ELR (cell line): ENCODE results near the gene ITGB3.
"Not testable (repeated sequence)": the region's sequence is repeated elsewhere in the genome, so short reads cannot be mapped to it uniquely, and the experiment has no call there.

Source experiments
- DNase-seq: peaks from one replicate; pipeline ENCODE4 v3.0.0-alpha.2; 2015; ENCODE audit warnings: low read depth

The ITGB3 gene

DNA sequence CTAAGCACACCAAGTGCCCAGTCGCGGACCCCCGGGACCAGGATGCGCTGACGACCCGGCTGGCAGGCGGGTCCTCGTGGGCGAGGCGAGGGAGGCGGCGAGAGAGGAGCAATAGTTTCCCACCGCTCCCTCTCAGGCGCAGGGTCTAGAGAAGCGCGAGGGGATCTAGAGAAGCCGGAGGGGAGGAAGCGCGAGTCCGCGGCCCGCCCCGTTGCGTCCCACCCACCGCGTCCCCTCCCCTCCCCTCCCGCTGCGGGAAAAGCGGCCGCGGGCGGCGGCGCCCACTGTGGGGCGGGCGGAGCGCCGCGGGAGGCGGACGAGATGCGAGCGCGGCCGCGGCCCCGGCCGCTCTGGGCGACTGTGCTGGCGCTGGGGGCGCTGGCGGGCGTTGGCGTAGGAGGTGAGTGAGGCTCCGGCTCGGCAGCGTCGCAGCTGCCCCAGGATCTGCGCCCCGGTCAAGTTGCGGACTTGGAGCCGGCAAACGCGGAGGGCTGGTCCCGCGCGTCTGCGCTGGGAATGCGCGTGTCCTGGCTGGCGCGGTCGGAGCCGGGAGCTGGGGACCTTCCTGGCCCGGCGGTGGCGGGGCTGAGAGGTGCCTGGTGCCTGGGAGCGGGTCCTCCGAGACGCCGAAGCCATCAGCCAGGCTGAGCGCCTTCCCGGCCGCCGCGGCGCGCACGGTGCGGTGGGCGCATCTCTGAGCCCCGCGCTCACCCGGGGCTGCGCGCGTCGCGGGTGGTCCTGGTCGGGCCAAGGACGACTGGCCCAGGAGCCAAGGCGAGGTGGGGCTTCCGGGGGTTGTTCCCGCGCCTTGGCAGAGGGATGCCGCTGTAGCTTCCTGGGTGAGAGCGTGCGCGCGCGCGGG is at the start of gene ITGB3:
Gene ITGB3, plus strand, starts transcription at position 287 of the 862 bp plus-strand sequence. Its CDS starts 35 bp downstream, at position 322.
- DNase-seq = peak; percentile 91

DNA sequence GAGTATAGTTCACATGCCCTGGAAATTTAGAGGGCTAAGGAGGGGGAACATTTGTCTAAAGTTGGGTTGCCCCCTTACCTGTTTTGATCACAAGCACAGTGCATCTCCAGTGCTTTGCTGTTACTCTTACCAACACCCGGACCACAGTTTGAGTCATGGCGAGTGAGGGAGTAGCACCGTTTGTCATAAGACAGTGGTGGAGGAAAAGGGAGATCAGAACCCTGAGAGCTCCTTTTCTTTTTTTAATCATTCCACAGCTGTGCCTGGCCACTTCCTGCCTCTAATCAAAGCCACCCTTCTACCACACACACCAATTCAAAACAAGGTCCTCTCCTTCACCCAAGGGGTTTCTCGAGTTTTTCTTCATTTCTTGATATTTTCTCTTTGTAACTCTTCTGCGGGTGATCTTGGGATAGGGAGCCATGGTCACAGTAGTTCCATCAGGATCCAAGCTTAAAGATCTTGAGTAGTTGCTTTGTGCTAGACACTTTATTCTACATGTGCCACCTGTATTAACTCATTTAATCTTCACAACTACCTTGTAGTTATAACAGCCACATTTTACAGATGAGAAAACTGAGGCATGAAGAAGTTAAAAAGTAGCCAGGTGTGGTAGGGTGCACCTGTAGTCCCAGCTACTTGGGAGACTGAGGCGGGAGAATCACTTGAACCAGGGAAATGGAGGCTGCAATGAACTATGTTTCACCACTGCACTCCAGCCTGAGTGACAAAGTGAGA is 49.5 kb upstream of the ITGB3 start:
- peak; percentile 63 for DNase-seq

DNA sequence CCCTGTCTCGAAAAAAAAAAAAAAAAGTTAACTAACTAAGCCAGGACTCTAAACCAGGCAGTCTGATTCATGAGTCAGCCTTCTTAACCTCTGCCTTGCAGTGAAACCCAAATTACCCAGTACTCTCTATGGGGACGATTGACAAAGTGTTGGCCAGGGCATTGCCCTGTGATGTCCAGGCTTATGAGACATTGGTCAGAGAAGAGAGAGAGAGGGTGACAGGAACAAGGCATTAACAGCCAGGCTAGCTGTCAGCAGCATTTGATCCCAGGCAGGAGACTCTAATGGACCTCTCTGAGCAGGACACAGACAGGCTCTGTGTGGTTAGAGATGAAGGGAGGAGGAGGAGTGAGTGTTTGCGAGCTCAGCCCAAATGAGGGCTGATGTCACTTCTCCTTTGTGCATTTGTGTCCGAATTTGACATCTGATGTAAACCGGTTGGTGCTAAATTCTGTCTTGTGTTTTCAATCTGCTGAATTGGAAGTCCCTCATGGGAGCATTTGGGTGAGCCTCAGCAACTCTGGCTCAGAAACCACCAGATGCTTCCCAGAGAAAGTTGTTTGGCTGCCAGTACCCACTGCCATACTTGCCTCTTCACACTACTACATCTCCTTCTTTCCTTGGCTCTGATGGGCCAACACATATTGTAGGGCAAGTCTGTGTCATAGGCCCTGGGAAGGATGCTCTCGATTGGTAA is 48.8 kb upstream of the ITGB3 start:
- DNase-seq = peak; percentile 42

DNA sequence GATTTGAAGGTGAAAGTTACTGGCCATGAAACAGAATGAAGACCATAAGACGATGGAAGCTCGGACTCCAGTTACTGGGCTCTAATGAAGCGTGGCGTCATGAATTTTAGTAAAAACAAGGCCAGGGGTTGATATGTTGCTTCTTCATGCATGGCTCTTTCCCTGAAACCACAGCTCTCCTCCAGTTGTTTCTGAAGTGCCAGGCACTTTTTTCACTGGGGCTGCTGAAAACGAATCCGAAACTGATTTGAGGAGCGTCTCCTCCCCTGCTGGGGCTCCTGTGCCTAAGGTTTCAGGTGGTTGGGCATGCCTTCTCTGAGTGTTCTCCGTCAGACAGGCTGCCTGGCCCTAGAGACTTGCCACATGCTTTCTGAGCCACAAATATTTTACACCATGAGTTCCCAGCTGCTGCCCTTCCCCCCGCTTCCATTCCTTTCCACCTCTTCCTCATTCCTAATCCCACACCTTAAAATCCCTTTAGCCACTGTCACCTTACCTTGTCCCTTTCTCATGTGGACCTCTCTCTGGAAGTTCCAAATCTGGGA is 48.1 kb upstream of the ITGB3 start:
- DNase-seq = peak; percentile 35

DNA sequence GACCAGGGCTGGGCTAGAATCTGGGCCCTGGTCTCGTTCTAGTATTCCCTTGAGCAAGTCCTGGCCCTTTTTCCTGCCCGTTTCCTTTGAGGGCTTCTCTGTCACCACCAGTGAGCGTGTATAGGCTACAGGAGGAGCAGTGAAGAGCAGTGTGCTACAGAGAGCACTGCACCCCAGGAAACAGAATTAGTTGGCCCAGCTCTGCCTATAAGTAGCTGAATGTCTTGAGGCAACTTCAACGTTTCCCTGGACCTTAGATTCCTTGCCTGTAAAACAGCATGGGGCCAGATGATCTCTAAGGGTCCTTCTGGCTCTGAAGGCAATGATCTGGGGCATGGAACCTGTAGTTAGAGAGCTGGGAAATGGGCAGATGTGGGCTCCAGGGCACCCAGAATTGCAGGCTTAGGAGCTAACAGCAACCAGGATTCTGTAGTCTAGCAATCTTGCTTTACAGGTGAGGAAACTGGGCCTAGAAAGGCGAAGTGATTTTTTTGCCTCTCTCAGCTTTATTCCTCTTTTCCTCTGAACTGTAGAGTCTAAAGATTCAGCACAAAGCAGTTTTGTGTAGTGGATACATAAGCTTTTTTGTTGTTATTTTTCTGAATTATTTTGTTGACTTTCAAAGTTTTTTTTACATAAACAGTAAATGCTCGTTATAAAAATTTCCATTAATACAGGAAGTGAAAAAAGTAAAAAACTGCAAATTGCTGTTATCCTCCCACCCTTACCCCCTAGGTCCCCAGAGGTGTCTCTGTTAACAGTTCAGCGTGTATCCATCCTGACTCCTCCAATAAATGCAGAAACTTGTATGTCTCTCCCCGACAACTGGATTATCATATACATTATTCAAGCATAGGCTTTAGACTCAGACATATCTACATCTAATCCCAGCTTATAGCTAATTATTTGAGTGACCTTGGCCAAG is 46.2 kb upstream of the ITGB3 start:
- DNase-seq = no peak

DNA sequence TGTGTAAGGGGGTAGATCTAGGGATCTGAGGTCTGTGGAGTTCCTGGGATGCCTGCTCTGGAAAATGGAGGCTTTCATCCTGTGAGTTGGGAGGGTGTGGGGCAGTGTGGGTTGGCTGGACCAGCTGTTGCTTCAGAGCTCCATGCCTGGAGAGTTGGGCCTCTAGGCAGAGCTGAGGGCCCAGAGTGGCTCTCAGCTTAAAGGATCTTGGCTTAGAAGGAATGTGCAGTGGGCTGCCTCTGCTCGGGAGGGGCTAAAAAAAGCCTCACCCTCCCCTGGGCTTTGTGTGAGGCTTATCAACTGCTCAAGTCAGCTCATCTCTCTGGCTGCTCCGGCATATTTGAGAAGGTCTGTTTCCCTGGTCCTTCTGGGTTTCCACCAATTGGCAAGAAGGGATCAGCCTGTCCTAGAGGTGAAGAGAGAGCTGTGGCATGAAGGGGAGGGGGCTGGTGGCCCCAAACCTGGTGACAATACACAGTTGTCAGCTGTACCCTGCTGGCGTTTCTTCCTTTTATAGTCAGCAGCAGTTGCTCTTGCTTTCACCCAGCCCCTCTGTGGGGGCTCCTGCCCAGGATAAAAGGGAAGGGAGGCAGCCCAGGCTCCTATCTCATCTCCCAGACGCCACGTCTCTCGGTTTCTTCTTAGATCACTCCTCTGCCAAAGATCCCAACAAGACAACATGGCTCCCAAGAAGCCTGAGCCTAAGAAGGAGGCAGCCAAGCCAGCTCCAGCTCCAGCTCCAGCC is 44.7 kb upstream of the ITGB3 start, which contains the start of gene MYL4:
Gene MYL4, plus strand, starts transcription at position 605 of the 745 bp plus-strand sequence. Its CDS starts 75 bp downstream, at position 680.
- no peak for DNase-seq

DNA sequence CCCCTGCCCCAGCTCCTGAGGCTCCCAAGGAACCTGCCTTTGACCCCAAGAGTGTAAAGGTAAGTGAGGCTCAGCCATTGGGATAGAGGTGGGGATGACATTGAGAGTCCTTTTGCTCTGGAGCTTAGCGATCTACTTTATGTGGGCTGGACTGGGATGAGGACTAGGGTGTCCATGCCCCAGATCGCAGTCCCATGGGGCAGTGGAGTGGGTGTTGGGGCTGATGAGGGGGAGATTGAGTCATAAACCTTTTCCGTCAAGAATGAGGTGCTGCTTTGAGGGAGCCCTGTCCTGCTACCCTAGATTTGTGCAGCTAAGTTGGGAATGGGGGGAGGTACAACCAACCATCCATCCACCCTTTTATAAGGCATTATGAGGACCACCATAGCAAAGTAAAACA is 44.1 kb upstream of the ITGB3 start:
- DNase-seq = no peak

DNA sequence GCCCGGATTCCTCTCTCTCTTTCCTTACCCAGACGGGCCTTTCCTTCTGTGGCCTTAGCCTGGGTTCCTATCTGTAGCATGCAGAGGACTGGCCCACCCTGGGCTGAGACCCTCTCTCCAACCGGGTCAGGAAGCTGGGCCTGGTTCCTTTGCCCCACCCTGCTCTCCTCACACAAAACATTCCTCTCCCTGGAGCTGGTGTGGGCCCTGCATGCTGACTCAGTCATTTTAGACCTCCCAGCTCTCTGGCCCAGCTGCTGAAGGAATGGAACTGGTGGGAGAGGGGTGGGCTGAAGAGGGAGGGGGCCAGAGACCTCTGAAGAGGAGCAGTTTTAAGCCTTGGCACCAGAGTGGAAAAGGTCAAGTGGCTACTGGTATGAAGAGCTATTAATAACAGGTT is 43.5 kb upstream of the ITGB3 start:
- DNase-seq = no peak

DNA sequence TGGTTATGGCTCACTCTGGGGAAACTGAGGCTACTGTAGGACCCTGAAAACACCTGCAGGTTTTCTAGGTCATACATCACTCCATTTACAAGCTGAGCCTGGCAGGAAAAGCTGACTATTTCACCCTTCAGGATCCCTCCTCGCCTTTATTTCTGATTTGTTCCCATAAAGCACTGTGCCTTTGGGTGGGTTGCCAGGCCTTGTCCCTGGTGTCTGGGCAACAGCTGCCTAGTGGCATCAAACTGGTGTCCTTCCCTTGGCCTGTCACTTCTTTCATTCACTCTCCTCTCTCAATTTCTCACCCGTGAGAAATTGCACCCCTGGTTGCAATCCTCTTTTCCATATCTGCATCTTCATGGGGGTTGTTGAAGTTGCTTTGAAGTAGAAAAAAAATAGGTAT is 42.8 kb upstream of the ITGB3 start:
- DNase-seq = no peak

DNA sequence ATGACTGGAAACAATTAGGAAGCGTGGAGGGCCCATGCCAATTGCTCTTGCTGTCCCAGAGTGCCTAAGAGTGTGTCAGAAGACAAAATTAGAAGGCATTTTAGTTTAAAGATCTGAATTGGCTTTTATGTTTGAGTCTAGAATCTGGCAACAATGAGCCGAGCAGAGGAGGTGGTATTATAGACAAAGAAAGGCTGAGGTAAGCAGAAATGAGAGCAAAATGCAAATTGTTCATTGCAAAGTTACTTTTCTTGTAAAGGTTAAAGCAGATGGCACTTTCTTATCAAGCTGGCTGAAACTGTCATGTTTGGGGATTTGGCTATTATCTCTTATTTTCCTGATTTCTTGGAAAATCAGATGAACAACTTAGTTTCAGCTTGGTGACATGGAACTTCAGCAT is 41.2 kb upstream of the ITGB3 start:
- DNase-seq = no peak

DNA sequence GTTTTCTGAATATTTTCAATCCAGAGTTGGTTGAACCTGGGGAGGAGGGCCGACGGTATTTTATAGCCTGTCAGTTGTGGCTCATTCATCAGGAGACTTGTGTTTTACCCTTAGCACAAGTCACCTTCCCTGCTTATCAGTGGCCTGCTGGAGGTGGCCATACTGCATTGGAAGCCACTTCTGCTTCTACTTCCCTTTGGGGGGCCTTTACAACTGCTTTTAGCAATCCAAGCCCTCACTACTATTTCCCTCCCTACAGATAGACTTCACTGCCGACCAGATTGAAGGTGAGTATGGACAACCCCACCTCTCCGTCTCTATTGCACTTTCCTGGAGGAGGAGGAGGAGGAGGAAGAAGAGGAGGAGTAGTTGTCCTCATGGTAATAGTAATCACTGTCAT is 40.1 kb upstream of the ITGB3 start:
- no peak for DNase-seq

DNA sequence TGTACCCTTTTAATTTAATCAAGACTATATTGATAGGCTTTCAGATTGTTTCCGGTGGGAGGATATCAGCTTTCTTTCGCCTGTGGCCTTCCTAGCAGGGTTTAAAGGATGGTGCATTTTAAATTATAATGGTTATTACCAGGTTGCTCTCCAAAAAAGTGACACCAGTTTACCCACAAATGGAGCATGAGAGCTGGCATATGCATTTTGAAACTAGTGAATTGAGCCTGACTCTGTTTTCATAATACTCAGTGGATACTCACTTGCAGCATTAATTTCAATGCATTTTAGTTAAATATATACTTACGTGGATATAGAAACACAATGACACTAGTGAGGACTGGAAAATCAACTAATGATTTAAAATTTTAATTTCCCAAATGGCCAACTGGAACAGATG is 38.7 kb upstream of the ITGB3 start:
- no peak for DNase-seq

DNA sequence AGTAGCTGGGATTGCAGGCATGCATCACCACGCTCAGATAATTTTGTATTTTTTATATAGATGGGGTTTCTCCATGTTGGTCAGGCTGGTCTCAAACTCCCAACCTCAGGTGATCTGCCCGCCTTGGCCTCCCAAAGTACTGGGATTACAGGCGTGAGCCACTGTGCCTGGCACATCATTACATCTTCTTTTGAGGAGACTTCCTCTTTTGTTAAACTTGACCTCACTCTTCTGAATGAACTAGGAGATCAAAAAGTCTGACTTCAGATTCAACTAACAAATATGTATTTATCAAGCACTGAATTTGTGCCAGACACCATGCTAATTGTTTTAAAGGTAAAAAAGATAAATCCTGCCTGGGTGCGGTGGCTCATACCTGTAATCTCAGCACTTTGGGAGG is 36.8 kb upstream of the ITGB3 start:
- DNase-seq = not testable (repeated sequence)

DNA sequence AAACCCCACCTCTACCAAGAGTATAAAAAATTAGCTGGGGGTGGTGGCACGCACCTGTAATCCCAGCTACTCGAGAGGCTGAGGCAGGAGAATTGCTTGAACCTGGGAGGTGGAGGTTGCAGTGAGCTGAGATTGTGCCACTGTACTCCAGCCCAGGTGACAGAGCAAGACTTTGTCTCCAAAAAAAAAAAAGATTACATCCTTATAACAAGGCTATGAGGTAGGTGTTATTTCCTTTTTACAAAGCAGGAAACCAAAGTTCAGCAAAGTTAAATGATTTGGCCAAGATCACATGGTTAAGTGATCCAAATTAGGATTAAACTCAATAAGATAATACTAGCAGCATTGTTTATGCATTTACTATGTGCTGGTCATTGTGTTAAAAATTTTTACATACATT is 36.3 kb upstream of the ITGB3 start:
- DNase-seq = not testable (repeated sequence)

DNA sequence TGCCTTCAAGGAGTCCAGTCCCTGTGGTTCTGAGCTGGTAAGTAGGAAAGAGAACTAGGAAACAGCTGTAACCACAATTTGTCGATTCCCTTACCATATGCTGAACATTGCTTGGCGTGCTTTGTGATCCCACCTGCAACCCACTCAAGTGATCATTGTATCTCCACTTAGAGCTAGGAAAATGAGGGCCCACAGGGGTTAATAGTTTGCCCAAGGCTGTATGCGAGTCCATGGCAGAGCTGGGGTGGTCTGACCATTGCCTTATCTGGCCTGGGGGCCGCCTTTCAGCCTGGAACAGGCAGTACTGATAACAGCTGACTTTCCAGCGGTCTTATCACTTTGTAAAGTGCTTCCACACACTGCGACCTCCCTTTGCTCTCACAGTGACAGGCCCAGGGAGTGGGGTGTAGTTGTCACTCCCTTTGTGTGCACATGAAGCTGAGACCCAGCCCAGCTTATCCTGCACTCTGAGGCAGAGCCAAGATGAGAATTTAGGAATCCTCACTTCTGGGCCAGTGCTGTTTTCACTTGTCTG is 34.7 kb upstream of the ITGB3 start:
- DNase-seq = no peak

DNA sequence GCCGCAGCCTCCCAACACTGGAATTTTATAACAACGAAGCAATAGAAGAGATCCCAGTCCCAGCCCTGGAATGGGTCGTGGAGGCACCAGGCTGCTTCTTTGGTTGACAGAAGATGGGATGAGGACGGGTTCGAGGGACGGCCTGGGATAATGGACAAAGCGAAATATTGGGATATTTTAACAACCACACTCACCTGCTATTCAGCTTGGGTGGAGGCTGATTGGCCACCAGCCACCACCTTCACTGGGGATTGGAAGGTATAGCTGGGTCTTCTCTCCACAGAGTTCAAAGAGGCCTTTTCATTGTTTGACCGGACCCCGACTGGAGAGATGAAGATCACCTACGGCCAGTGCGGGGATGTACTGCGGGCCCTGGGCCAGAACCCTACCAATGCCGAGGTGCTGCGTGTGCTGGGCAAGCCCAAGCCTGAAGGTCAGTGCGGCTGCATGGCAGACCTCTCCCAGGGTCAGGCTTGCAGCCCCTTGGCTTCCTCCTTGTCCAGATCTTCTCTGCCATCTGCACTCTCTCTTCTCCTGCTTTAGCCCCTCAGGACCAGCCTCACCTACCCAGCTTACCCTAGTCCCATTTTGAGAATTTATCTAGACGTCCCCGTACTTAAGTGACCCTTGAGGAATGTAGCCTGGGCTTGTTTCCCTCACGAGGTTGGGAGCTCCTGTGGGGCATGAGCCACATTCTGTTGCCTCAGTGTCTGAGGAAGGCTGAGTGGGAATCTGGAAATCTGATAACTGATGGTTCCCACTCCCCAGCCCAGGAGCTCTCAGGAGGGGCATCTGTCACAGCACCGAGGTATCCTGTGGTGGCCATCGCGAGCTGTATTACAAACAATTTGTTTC is 33.8 kb upstream of the ITGB3 start:
- no peak for DNase-seq

DNA sequence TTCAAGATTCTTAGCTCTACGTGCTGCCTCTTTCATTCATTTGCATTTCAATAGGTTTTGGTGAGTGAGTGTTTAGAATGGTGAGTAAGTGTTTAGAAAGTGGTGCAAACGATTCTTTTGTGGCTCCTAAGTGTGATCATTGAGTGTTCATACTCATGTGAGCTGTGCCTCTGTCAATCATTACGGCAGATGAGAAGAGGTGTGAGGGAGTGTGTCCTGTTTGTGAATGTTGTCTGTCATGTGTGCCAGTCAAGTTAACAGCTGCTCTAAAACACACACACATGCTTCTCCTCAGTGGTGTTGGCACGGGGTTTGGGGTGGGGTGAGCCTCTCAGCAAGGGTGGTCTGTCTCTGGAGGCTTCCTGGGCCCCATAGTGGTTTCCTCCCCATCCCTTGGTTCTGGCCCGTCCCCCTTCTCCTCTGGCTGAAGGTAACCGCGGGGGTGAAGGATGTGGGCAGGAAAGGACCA is 33.1 kb upstream of the ITGB3 start:
- no peak for DNase-seq

DNA sequence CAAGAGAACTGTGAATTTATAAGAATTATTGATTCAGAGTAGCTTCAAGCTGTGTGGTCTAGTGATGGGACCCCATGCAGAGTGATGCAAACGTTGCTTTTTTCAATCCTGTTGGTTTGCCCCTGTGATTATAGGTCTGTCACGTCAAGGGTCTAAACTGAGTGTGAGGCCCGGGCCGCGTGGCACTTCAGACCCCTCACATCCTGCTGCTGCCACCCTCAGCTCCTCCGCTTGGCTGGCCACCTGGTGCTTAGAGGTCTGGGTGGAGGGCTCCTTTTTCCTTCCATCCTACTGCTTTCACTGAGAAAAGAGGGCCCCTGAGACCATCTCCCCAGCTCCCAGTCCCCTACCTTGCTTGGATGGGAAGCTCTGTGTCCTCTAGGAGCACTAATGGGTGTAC is 32.5 kb upstream of the ITGB3 start:
- no peak for DNase-seq

DNA sequence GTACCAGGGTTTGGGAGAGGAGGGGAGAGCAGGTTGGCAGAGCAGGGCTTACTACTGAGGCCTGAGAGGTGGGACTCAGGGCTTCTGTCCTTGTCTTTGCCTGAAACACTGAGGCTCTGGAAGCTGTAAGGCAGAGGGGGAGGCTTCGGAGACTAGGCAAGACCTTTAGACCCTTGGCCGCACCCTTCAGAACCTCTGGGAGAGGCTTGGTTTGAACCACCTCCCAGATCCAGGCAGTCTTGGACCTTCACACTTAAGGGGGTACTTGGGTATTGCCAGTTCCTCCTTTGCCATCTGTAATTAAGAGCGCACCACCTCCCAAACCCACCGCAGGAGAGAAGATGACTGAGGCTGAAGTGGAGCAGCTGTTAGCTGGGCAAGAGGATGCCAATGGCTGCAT is 31.6 kb upstream of the ITGB3 start:
- no peak for DNase-seq
